ENCODE results near the gene SYTL2.
"Not testable (repeated sequence)": the region's sequence is repeated elsewhere in the genome, so short reads cannot be mapped to it uniquely, and the experiment has no call there.

SYTL2 gene

DNA sequence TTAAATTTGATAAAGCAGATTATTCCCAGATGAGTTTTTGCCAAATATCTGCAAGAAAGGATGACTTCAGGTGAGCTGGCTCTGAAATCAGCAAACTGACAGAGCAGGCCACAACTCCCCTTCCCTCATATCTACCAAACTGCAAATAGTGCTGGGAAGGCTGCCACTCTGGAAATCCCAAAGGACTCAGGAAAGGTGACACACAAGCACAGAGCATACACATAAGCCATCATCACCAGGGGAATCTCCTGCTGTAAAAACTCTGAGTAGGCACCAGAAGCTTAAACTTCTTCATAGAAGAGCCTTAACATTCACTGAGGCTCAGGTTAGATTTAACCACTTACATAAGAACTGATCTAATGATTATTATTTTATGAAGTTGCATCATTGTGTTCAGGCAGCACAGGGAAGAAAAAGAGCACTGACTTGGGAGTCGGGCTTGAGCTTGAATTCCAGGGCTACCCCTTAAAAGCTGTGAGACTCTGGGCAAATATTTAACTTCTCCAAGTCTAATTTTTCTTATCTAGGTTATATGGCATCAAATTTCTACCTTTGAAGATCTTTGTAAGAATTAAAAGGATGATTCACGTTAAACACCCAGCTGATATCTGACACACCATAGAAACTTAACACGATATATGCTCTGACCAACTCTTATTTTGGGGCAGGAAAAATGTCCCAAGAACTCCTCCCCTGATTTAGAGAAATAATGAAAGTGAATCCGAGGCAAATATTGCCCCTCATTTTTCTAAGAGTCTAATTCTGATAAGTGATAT lies 15.0 kb downstream of the SYTL2 start:
- DNase-seq (ENCODE audit: low read depth, low spot score): no peak

GRCh38 chr11:85791409-85791990 lies 19.4 kb downstream of the SYTL2 start:
- DNase-seq (ENCODE audit: low read depth, low spot score): no peak

- DNase-seq (ENCODE audit: low read depth, low spot score): no peak
Measured at GRCh38 chr11:85787809-85788760, 22.9 kb downstream of the SYTL2 start.

- DNase-seq (ENCODE audit: low read depth, low spot score): no peak
Measured at GRCh38 chr11:85787168-85787567, 23.8 kb downstream of the SYTL2 start.

- no peak for DNase-seq (ENCODE audit: low read depth, low spot score)
Measured at GRCh38 chr11:85784480-85785265, 26.3 kb downstream of the SYTL2 start.

- no peak for DNase-seq (ENCODE audit: low read depth, low spot score)
Measured at GRCh38 chr11:85783758-85784157, 27.2 kb downstream of the SYTL2 start.

GRCh38 chr11:85780780-85781517 lies 30.0 kb downstream of the SYTL2 start:
- DNase-seq (ENCODE audit: low read depth, low spot score): not testable (repeated sequence)

GRCh38 chr11:85779956-85780640 lies 30.8 kb downstream of the SYTL2 start:
- DNase-seq (ENCODE audit: low read depth, low spot score): no peak

- not testable (repeated sequence) for DNase-seq (ENCODE audit: low read depth, low spot score)
Measured at GRCh38 chr11:85777603-85777972, 33.4 kb downstream of the SYTL2 start.

DNA sequence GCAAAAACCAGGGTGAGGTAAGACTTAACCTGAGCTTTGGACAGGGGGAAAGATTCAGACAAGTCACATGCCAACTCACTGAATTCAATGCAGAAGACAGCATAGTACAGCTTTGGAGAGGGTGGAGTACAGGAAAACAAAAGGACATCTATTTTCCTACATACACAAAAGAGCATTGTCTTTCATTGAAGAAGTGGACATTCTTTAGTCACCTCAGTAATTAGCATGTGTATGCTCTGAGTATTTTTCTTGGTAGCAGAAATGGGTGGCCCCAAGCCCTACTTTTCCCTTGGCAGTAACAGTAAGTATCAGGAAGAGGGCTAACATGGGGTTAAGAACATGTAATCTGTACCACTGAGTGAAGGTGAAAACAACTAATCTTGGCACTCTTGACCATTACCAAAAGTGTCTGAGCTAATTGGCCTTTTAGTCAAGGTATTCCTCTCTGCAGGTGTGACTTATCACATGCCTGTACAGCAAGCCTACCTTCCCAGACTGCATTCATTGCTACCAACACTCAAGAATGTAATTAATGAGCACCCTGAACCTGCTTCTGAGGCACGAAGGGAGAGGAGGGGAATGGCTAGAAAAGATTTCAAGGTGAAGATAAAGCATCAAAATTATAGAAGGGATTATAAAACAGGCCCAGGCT lies 33.9 kb downstream of the SYTL2 start:
- DNase-seq (ENCODE audit: low read depth, low spot score): no peak

- no peak for DNase-seq (ENCODE audit: low read depth, low spot score)
Measured at GRCh38 chr11:85774256-85775101, 36.5 kb downstream of the SYTL2 start.

- DNase-seq (ENCODE audit: low read depth, low spot score): no peak
Measured at GRCh38 chr11:85772695-85773094, 38.2 kb downstream of the SYTL2 start.

- no peak for DNase-seq (ENCODE audit: low read depth, low spot score)
Measured at GRCh38 chr11:85771568-85771967, 39.4 kb downstream of the SYTL2 start.

DNA sequence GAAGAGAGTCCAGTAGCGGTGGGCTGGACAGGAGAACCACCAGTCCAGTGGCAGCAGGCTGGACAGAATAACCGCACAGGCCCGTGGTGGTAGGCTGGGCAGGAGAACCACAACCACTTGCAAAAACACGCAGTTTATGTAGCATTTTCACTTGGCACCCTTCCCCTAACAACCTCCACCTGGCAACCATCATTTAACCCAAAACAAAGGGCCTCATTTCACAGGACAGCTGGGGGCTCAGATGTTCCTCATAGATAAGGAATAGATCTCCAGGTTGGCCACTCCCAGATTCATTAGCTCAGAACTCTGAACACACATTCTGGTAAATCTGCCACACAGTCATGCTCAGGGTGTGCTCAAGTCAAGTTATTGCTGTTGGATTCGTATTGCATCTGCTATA lies 41.2 kb downstream of the SYTL2 start:
- DNase-seq (ENCODE audit: low read depth, low spot score): no peak

DNA sequence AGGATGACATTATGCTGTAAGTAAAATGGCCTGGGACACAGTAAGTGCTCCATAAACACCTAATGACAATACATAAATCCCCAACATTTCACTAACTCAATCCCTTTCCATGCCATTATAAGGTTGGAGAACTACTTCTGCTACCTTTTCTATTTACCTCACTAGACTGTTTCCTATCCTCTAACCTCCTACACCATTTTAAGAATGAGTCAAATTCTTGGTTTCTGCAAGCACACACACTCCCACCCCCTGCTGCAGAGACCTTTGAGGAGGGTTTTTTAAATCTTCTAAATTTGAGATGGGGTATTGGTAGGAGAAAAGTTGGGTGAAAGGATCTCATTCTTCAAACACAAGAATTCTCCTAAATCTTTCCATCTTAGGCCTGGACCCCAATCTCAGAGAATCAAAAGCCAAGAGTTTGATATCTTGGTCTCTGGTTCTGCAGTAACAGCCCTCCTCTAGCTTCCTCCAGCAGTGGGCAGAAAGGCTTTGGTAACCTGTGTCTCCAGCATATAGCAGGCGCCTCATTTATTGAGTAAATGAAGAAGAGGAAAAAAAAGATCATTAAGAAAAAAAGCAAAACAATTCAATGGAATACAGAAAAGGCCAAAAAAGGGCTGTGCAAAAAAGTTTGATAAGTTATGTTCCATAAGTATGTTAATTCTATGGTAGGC lies 42.3 kb downstream of the SYTL2 start:
- DNase-seq (ENCODE audit: low read depth, low spot score): no peak

- no peak for DNase-seq (ENCODE audit: low read depth, low spot score)
Measured at GRCh38 chr11:85767246-85767945, 43.5 kb downstream of the SYTL2 start.

- no peak for DNase-seq (ENCODE audit: low read depth, low spot score)
Measured at GRCh38 chr11:85766721-85767161, 44.2 kb downstream of the SYTL2 start.

DNA sequence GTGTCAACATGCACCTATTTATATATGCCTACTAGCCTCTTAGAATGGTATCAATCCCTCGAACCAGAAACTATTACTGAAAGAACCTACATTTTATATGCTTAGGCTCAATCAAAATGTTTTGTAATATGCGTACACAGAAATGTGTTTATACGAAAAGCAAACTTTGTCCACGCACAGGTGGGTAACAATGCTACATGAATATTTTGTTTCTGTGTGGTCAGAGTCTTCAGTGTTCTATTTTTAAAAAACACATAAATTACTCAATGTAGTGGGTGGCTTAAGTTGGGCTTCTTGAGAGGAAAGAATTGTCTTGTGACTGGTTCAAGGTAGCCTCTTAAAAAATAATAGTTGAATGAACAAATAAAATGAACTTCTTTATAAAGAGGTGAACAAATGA lies 46.1 kb downstream of the SYTL2 start:
- no peak for DNase-seq (ENCODE audit: low read depth, low spot score)

Measured in activated CD4-positive, CD25-positive, alpha-beta regulatory T cell treated with anti-CD3 and anti-CD28 coated beads, Interleukin-2, amount 50 U/mL, for 16 hours (primary cell).